ENCODE measurements around the gene TSG101.

Gene TSG101

DNA sequence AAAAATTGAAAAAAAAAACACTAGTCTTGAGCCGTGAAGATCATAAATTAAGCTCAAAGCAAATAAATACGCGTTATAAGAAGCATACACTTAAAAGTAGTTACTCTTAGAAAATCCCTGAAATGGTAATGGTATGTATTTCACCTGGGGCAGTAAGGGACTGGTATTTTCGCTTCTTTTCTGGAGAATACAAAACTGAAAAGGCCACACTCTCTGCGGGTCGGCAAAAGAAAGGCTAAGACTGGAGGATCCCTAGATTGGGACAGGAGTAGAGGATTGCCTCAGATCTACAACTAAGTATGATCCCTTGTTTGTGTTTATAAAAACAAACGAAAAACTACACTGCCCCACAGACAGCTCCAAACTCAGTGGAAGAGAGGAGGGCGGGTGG, 617 bp downstream of the TSG101 start:
- DNase-seq (ENCODE audit: low read depth), result no peak
- peak overlapping the region; percentile 98 for H3K4me3 ChIP-seq (ENCODE audit: low read depth, low read length)

DNA sequence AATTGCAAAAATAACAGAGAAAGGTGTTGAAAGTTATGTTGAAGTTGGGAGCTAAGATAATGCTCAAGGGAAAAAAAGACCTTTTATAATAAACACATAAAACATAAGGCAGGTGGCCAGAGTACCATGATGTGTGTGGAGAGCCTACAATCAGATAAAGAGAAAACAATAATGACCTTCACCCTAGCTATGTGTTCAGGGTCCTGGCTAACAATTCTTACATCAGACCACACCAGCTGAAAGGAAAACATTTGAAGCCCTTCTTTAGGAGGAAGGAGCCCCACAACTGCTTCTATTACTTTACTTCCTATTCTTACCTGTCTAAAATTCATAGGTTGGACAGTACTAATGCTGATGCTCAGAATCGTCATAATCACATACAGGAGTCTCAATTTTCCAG, 2.5 kb downstream of the TSG101 start:
- no peak overlapping the region for H3K4me3 ChIP-seq (ENCODE audit: low read depth, low read length)
- DNase-seq (ENCODE audit: low read depth), result no peak
- TF ChIP-seq, protein P1, sequence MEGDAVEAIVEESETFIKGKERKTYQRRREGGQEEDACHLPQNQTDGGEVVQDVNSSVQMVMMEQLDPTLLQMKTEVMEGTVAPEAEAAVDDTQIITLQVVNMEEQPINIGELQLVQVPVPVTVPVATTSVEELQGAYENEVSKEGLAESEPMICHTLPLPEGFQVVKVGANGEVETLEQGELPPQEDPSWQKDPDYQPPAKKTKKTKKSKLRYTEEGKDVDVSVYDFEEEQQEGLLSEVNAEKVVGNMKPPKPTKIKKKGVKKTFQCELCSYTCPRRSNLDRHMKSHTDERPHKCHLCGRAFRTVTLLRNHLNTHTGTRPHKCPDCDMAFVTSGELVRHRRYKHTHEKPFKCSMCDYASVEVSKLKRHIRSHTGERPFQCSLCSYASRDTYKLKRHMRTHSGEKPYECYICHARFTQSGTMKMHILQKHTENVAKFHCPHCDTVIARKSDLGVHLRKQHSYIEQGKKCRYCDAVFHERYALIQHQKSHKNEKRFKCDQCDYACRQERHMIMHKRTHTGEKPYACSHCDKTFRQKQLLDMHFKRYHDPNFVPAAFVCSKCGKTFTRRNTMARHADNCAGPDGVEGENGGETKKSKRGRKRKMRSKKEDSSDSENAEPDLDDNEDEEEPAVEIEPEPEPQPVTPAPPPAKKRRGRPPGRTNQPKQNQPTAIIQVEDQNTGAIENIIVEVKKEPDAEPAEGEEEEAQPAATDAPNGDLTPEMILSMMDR (IDR thresholded peaks at IDR 0.05; ENCODE audit: low read depth, low read length), result no peak
- TF ChIP-seq, protein P2, sequence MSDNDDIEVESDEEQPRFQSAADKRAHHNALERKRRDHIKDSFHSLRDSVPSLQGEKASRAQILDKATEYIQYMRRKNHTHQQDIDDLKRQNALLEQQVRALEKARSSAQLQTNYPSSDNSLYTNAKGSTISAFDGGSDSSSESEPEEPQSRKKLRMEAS (IDR thresholded peaks at IDR 0.05; ENCODE audit: low read depth, low read length), result no peak

More for the DNA sequence above, 617 bp downstream of the TSG101 start:
- no peak for TF ChIP-seq POLR2A (IDR thresholded peaks at IDR 0.05; ENCODE audit: extremely low read depth, insufficient read length)
- TF ChIP-seq, protein P2 (IDR thresholded peaks at IDR 0.05; ENCODE audit: low read depth, low read length), result no peak
- TF ChIP-seq, protein P1 (IDR thresholded peaks at IDR 0.05; ENCODE audit: low read depth, low read length), result no peak
- no peak for TF ChIP-seq MYC (IDR thresholded peaks at IDR 0.05; ENCODE audit: low read depth, low read length)

DNA sequence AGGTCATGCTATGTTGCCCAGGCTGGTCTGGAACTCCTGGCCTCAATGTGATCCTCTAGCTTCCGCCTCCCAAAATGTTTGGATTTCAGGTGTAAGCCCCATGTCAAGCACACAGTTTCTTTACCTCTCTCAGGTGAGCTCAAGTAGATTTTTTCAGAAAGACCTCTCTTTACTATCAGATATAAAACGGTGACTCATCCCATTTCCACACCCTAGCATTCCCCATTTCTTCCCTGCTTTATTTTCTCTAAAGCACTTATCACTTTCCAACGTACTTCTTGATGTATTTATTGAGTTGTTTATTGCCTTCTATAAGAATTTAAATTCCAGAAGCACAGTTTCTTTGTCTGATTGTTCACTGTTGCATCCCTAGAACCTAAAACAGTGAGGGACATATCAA, 3.7 kb downstream of the TSG101 start:
- no peak for DNase-seq (ENCODE audit: low read depth)
- TF ChIP-seq, protein P2 (IDR thresholded peaks at IDR 0.05; ENCODE audit: low read depth, low read length), result no peak
- TF ChIP-seq, protein P1 (IDR thresholded peaks at IDR 0.05; ENCODE audit: low read depth, low read length), result no peak
- TF ChIP-seq MYC (IDR thresholded peaks at IDR 0.05; ENCODE audit: low read depth, low read length) (no peak), POLR2A (IDR thresholded peaks at IDR 0.05; ENCODE audit: extremely low read depth, insufficient read length) (no peak)
- no peak overlapping the region for H3K4me3 ChIP-seq (ENCODE audit: low read depth, low read length)

DNA sequence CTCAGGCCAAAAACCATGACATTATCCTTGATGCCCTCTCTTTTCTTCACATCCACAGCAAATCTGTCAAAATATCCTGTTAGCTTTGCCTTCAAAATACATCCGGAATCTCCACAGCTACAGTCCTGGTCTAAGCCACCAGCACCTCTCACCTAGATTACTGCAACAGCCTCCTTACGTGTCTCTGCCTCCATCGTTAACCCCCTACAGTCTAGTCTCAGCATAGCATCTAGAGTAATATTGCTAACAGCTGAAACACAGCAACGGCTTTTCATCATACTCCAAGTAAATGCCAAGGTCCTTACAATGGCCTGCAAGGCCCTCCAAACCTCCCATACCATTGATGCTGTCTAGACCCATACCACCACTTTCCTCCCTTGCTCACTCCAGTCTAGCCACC, 4.4 kb downstream of the TSG101 start:
- no peak overlapping the region for H3K4me3 ChIP-seq (ENCODE audit: low read depth, low read length)
- TF ChIP-seq, protein P2 (IDR thresholded peaks at IDR 0.05; ENCODE audit: low read depth, low read length), result no peak
- peak; percentile 21 for DNase-seq (ENCODE audit: low read depth)

DNA sequence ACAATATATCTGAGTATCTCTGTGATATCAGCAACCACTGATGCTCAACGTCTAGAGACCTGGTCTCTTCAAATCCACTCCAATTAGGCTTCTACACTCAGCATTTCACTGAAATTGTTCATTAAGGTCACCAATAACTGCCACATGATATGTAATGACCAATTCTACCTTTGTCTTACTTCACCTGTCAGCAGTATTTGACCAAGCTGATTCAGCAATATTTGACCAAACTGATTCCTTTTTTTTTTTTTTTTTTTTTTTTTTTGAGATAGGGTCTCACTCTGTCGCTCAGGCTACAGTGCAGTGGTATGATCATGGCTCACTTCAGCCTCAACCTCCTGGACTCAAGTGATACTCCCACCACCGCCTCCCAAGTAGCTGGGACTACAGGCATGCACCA, 5.6 kb downstream of the TSG101 start:
- TF ChIP-seq, protein P1 (IDR thresholded peaks at IDR 0.05; ENCODE audit: low read depth, low read length), result no peak
- no peak for TF ChIP-seq MYC (IDR thresholded peaks at IDR 0.05; ENCODE audit: low read depth, low read length)
- TF ChIP-seq POLR2A (IDR thresholded peaks at IDR 0.05; ENCODE audit: extremely low read depth, insufficient read length), result no peak
- TF ChIP-seq, protein P2 (IDR thresholded peaks at IDR 0.05; ENCODE audit: low read depth, low read length), result no peak
- no peak for DNase-seq (ENCODE audit: low read depth)

DNA sequence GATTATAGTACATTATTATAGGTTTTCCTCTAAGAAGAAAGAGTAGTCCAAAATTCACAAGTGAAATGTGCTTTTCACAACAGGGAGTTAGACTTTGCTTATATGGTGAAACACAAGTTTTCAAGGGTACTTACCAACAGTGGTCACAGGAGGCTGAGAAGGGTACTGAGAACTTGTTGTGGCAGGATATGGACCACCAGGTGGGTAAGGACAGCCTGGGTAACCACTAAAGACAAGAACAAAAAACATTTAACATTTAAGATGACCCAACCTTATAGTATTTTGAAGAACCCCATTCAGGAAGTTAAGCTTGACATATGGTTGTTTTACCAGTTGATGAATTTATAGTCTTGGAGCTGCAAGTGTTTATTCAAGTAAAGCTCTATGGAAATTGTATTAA, 24.4 kb downstream of the TSG101 start:
- no peak overlapping the region for H3K4me3 ChIP-seq (ENCODE audit: low read depth, low read length)
- TF ChIP-seq, protein P1 (IDR thresholded peaks at IDR 0.05; ENCODE audit: low read depth, low read length), result no peak
- TF ChIP-seq, protein P2 (IDR thresholded peaks at IDR 0.05; ENCODE audit: low read depth, low read length), result no peak
- no peak for TF ChIP-seq POLR2A (IDR thresholded peaks at IDR 0.05; ENCODE audit: extremely low read depth, insufficient read length)
- no peak for TF ChIP-seq MYC (IDR thresholded peaks at IDR 0.05; ENCODE audit: low read depth, low read length)
- no peak for DNase-seq (ENCODE audit: low read depth)

More for the DNA sequence above, 5.6 kb downstream of the TSG101 start:
- H3K4me3 ChIP-seq (ENCODE audit: low read depth, low read length), result no peak overlapping the region

Measured in NB4 (cell line).